NCI-H187 (cell line): ENCODE data around the gene KRT72.

Experiments used
- DNase-seq, 2 experiments: peaks; one replicate each; lab custom pipeline; 2025; lab: John Stamatoyannopoulos, UW

The KRT72 gene

DNA sequence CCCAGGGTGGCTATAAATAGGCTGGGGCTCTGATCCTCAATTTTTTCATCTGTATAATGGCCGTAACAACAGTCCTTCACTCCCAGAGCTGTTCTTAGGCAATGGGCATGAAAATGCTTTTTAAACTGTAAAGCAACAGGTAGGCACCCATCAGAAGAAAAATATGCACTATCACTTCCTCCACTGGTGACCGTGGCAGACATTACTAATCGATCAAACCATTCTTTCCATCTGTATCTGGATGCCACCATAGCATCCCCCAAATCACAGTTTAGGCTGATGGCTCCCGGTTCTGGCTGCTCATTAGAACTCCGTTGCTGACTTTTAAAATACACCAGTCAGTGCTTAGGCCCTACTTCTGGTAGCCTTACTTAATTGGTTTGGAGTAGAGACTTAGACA is 59.6 kb downstream of the KRT72 start:
- DNase-seq: no peak

DNA sequence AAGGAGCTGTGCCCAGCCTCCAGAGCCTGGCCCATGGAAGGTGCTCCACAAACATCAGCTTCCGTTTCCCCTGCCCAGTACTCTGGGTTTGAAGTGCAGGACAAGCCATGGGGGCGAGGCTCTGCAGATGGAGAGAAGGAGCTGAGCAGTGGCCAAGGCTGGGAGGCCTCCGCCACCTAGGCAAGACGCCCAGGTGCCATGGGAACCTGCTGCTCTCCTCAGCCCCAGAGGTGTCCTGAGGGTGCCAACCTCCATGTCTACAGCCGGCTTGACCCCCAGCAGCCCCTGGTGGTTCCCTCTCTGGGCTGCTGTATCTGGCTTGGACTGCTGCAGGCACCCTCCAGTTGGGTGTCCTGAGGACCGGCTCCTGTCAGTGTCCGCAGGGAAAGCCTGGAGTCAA is 60.7 kb downstream of the KRT72 start:
- no peak for DNase-seq

DNA sequence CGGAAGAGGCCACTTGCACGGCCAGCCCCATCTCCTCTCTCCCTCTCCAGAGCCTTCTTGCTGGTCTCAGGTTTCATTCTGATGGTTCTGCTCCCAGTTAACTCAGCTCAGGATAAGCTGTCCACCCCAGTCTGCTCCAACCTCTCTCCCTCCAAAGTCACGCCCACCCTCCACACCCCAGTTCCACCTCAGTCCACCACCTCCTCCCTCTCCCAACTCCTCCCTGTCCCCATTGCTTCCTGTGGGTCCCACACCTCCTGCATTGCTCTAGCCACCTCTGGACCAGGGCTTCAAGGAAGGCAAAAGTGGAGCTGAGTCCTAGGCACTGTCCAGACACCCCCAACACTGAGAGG is 61.5 kb downstream of the KRT72 start:
- no peak for DNase-seq

DNA sequence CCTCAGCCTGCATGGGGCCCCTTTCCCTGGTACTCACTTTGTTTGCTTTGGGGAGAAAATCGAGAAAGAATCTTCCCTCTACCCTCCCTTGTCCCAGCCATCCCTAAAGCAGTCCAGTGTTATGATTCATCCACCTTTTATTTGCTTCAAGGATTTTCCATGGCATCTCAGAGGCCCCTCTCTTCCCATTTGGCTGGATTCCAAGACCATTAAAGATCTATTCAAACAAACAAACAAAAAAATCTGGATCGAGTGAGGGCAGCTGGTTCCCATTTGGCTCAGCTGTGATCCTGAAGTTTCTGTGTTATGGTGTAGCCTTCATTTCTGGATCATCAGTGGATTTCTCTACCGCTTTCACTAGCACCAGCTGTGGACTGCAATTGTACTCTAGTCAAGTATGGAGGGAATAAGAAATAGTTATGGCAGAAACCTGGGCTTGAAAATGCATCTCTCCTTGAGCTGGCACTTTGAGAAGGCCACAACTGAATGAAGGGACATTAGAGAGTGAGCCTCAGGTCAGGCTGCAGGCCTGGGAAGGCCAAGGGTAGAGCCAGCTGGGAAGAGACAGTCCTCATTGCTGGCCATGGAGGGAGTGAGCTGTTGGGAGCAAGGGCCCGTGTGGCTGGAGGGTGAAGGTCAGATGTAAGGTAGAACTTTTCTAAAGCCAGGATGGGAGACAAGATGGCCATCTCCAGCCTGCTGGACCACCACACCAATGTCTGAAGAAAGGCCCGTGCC is 62.0 kb downstream of the KRT72 start:
- DNase-seq: peak in 1 of 2 experiments; percentile 4

DNA sequence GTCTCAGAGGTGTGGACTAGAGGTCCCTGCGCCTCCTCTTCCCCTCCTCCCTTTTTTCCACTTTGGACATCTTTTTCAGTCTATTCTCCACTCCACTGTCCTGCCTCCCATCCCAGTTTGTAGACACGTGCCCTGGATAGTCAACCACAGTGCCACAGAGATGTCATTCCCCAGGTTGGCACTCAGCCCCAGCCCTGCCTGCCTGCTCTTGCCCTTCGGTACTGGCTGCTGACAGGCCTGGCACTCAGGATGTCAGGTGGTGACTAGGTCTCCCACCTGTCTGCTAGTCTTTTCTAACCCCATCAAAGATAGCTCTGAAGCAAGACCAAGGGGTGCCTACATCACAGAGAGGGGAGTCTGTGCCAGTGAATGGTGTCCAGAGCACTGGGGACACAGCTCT is 64.2 kb downstream of the KRT72 start:
- DNase-seq: no peak
